Testis (tissue), 2 donors: ENCODE measurements around the gene NFKBIA.

Source experiments
- POLR2A ChIP-seq: fragments of 450-650 bp; IDR thresholded peaks from one replicate; pipeline ENCODE4 v1.6.1; 2017; ENCODE audit warnings: antibody characterized with exemption, mild to moderate bottlenecking, moderate library complexity
- TF ChIP-seq, protein P1 (sequence below), 3 experiments: fragments of 450-650 bp in 2 of 3; fragments of 200-600 bp in 1 of 3; sonication (generic) in 1 of 3; IDR thresholded peaks; one replicate each; pipeline ENCODE4 v1.5.1; 2016 to 2019; ENCODE audit warnings: antibody characterized with exemption in 3 of 3, mild to moderate bottlenecking in 2 of 3, moderate library complexity in 1 of 3

- TF ChIP-seq, protein P1, sequence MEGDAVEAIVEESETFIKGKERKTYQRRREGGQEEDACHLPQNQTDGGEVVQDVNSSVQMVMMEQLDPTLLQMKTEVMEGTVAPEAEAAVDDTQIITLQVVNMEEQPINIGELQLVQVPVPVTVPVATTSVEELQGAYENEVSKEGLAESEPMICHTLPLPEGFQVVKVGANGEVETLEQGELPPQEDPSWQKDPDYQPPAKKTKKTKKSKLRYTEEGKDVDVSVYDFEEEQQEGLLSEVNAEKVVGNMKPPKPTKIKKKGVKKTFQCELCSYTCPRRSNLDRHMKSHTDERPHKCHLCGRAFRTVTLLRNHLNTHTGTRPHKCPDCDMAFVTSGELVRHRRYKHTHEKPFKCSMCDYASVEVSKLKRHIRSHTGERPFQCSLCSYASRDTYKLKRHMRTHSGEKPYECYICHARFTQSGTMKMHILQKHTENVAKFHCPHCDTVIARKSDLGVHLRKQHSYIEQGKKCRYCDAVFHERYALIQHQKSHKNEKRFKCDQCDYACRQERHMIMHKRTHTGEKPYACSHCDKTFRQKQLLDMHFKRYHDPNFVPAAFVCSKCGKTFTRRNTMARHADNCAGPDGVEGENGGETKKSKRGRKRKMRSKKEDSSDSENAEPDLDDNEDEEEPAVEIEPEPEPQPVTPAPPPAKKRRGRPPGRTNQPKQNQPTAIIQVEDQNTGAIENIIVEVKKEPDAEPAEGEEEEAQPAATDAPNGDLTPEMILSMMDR (IDR thresholded peaks at IDR 0.05) = no peak
- TF ChIP-seq POLR2A = no peak
Observed at GRCh38 chr14:35391388-35391710, 13.2 kb downstream of the NFKBIA start.
